GM18520 (cell line): Measurements from ENCODE around the gene ADTRP.

Experiments
- ATAC-seq: cut with Tn5 transposase; IDR thresholded peaks from one replicate; pipeline ENCODE4 v1.9.1; 2021; ENCODE audit not compliant: unreplicated experiment

ADTRP gene

DNA sequence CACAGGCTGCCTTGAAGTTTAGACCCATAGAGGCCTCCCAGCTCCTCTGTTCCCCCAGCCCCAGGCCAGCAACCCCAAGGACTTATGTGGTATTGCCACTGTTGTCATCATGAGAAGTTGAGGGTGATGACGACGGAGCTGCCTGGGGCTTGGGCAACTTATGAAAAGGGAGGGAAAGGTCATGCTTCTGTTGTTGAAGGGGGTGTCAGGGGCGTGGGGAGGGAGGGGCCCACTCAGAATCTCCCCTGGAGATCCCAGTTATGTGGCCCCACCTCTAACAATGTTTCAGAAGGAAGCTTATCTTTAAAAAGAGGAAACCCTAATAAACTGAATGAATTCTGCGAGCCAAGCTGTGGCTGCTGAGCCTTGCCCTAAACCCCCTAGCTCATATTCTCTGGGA is 4.2 kb downstream of the ADTRP start:
- no peak for ATAC-seq

DNA sequence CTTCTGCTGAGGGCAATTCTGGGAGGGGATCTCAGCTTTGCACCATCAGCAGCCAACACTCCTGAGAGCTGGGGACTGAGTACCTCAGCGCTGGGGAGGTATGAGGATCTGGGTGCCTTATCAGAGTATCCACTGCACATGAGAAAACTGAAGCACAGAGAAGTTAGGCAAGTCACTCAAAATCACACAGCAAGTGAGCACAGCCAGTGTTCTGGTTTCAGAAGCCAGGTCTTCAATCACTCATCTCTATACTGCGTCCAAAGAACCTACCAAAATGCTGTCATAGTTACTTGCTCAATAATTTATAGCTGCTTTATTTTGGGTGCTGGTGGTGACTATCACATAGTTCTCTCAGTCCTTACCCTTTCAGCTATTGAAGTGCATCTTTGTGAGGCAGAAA is 5.0 kb downstream of the ADTRP start:
- ATAC-seq: no peak

DNA sequence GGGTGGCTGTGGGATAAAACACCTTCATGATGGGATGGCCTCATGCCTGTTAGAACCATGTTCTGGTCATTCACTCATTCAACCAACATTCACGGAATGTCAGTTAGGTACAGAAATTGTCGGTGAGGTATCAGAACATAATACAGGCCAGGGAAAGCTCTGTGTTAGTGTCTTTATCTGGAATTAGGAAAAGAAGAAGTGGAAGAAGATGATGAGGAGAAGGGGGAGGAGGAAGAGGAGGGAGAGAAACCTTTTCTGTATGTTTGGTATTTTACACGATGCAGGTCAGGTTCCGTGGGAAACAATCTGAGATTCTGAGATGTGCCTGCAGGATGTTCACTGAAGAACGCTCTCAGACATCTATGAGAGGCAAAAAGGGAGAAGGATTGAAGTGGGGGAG is 5.6 kb downstream of the ADTRP start:
- ATAC-seq: no peak

DNA sequence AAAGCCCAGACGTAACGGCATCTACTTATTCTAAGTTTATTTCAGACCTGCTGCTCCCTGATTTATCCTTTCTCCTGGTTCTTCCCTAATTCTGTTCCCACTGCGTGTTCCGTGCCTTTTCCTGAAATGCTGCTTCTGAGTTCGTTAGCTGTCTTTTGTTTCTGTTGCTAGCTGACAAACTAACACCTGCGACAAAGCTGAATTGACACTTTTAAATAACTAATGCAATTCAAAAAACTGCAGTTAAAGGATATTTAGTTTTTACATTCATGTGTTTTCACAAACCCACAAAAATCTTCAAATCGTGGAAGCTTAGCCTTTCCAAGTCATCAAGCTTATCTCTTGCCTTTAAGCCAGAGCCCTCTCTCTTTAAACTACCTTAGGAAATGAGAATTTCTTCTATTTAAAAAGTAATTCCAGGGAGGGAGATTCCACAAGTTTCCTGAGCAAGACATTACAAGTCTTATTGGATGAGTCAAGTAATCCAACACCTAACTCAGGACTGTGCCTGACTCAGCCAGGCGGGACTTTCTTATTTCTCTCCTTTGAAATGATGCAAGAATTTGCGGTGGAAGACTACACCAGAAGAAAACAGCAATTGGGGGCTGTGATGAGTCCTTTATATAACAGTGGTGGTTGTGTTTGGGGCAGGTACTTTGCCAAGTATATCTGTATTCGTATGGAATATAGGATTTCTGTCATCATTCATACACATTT is 6.3 kb downstream of the ADTRP start:
- no peak for ATAC-seq

DNA sequence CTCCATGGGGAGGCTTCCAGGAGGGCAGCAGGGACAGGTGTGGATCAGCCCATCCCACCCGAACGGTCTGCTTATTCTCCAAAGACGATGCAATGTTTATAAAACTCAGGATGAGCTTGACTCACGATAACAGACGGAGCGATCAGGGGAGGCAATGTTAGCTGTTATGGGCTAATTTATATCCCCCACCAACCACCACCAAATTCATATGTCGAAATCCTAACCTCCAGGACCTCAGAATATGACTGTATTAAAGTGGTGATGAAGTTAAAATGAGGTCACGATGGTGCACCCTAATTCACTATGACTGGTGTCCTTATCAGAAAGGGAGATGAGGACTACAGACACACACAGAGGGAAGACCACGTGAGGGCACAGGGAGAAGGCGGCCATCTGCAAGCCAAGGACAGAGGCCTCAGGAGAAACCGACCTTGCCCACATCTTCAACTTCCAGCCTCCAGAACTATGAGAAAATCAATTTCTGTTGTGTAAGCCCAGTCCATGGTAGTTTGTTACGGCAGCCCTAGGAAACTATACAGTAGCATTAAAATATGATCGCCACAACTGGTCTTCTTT is 7.0 kb downstream of the ADTRP start:
- no peak for ATAC-seq

DNA sequence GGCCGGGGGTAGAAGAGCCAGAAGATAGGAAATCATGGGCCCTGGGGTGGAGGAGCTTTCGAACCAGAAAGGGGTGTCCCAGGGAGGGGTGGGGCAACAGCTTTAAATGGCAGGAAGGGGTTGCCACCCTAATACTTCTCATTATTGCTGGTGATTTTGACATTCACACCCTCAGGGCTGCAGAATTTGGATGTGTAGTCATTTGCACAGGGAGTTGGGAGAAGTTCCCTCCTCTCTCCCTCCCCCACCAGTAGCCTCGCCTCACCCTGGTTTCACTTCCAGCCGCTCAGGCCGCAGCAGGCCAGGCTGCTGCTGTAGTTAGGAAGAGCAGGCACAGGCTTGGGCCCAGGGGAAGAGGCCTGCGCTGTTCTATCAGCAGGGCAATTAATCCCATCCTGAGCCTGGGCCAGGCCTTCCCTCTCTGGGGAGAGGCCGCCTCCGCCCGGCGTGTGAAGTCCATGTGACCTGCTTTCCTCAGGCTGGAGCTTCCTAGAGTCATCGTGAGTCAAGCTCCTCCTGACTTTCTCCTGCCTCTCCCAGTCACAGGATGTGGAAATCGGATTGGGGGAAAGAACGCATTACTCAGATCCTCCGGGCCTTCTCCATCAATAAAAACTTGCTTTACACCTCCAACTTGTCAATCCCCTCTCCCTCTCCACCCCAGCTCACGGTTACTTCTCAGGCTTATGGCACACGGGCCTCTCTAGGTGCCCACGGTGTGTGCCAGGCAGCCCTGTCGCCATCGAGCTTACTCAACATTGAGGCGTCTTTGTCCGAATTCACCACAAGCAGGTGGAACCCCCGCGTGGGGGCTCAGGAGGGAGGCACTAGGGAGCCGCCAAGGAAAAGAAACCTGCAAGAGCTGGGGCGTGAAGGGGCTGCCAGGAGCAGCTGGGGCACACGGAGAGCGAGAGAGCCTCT is 7.8 kb downstream of the ADTRP start:
- no peak for ATAC-seq

DNA sequence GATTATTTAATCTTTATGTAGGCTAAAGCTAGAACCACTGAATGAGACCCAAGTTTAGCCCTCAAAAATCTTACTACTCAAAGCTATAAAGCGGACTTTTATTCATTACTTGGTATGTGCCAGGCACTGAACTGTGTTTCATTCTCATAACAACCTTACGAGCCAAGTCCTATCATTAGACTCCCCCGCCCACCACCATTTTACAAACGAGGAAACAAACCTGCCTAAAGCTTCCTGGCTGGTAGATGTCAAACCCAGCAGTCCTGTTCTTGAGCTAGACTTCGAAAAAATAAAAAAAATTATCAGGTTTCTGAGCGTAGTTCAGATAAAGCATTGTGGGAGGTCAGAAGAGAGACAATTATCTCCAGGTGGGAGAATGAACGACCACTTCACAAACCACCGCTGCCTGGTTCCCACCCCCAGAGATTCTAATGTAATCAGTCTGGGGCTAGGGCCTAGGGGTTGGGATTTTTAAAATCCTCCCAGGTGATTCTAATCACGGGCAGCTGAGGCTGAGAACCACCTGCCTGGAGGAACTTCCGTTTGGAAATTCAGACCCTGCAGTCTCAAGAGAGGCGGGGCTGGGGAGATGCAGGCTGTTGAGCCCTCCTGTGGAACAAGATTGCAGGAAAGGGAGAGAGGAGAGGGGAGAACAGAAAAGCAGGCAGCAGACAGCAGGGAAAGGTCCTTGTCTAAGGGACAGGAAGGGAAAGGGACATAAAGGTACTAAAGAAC is 8.6 kb downstream of the ADTRP start:
- ATAC-seq: no peak

DNA sequence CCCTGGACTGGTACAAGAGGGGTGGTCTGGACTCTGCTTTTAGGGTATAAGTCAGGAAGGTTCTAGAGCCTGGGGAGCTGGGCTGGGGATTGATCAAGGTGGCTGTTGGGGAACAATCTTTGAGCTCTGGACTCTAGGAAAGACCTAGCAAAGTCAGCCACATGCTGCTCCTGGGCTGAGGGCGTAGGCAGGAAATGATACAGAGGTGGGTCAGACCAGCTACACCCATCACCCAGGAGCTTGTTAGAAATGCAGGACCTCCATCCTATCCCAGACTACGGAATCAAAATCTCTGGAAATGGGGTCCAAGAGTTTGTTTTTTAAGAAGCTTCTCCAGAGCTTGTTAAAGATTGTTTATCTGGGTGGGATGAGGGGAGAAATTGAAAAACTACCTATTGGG is 9.4 kb downstream of the ADTRP start:
- ATAC-seq: no peak

DNA sequence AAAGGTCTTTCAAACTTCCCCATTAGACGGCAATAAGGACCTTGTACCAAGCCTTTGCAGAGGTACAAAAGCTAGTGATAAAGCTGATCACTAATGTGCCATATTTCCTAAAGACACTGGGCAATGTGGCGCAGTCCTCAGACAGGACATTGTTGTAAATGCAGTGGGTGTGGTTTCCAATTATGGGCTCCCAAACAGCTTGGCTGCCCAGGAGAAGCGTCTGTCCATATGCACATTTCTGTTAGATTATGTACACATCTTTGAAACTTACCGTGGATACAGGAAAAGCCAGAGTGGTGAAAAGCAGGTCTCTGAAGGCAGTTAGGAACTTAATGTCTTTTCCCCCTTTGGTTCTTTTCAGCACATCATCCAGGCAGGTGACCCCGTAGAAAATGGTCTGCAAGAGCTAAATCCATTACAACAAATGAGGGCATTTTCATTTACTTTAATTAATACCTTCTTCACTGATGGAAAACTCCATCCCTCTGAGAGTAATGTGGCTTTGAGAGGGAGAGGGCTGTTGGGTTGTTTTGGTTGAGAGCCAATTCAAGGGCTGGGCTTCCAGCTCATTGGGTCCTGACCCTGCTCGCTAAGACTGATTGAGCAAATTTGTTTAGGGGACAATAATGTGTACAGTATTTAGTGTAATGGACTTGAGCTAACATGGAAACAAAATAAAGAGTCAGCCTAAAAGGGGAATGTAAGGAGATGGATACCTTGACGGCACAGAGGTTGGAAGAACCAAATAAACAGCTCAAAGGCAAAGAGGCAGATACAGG is 10.4 kb downstream of the ADTRP start:
- ATAC-seq: no peak

DNA sequence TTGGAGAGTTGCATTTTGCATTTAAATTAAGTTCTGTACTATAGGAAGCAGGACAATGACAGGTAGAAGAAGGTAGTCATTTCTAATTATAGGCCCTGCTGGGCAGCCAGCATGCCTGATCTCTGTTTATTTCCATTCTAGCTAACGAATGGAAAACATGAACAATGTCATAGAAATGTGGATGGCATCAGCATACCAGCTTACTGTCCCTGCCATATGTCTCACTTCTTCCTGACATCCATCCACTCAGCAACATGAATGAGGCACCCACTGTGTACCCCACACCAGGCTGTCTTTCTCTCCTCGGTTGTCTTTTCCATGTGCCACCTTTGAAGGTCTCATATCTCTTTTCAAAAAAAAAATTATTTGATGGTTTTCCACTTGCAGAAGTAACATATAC is 11.1 kb downstream of the ADTRP start:
- ATAC-seq: no peak

DNA sequence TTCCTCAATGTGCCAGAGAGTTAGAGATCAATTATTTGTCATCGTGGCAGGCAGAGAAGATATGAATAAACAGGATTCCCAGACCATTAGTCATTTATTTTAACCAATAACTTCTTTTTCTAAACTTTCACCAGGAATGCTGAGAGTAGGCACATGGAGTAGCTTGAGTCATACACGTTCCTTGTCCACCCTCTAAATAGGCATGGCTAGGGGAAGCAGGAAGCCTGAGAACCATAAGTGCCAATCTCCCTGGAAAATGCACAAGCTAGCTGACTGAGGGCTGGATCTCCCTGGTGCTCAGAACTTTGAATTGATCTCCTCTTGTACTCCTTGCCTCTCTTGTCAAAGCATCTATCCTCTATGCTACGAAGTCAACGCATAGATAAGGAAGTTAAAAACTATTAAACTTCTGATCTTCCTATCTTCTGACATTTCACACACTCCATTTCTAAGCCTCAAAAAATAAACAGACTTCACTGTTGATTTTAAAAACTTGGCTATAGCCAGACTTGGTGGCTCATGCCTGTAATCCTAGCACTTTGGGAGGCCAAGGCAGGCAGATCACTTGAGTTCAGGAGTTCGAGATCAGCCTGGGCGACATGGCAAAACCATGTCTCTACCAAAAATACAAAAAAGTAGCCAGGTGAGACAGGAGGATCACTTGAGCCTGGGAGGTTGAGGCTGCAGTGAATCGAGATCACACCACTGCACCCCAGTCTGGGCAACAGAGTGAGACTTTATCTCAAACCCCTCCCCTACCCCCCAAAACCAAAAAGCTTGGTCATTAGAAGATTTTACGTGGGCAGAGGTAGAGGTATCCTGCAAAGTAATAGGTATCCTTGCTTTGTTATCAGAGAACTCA is 11.8 kb downstream of the ADTRP start:
- ATAC-seq: no peak

DNA sequence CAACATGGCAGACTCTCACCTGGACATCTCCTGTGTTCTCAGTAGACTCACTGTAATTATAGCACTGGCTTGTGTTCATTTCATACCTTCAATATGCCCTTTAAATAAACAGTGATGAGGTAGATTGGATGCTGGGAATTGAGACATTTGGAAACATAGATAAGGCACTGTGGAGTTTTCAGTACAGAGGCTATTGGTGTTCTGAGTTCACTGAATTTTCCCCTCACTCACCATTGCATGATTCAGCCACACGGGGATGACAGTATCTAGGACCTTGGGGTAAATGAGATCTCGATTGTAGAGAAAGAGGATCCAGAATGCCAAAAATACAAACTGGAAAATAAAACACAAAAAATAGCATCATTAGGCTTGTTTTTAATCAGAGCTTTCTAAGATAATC is 12.6 kb downstream of the ADTRP start:
- ATAC-seq: no peak

DNA sequence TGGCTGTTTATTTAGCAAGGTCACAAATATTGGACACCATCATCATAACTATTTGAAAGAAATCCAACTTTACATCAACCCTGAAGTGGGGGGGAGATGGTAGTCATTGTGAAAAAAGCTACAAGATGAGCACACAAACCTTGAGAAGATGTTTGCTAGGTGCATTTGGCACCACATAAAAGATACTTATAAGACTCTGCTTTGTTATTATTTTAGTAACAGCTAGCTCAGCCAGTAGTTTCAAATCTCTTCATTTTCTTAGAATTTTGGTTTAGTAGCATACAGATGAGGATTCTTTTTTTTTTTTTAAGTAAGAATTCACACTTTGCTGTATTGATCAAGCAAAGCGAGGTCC is 14.4 kb downstream of the ADTRP start:
- ATAC-seq: no peak

DNA sequence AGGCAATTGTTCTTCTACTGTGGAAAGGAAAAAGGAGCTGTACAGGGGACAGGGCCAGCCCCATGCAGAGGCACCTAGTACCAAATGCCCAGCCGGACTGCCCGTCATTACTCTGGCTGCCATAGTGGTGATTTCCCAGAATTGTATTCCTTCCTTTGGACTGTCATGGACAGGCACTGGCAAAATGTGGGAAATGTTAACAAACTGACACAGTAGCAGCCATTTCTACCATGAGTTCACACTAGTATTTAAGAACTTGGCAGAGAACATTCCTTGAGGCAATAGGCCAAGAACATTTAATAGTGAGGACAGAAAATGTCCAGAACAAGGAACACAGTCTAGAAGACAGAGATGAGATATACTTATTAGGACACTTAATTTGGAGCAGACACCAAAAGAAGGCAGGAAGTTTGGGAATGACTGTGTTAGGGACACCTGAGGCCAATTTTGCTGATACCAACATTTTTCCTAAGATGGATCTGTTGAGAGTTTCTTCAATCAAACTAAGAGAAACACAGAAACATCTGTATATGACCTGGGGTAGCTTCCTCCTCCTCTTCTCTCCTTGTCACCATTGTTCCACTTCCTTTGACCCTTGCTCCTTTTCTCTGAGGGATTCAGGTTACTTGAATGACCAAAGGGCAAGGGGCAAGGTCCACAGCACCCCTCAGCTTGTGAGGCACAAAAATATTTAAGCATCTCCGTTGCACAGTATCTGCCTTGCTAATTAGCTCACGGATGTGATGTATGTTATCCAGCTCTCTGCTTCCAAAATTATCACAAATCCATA is 14.9 kb downstream of the ADTRP start:
- no peak for ATAC-seq

DNA sequence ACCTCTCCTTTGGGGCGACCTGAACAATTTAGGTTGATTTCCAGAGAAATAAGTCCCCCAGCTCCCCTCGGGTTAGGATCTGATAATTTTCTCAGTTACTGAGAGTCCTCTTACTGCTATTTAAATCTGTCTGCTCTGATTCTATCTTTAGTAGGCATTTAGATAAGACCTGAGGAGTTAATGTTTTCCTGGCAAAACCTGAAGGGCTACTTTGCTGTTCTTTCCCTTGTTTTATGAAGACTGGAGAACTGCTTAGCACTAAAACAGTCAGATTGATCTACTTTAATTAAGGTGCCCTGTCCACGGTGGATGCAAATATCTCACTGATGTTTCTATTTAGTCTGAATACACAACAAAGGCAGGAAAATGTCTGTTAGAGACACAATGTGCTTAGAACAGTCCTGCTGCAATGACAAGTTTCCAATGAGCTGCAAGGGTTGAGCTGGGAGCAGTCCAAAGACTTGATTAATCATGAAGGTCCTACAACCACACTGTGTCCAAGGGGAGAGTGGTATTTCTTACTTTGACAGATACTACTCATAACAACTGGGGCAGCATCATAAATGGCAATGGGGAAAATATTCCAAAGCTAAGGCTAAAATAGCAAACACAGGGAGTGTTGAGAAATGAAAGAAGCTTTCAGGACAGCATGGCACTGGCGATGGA is 15.7 kb downstream of the ADTRP start:
- no peak for ATAC-seq

DNA sequence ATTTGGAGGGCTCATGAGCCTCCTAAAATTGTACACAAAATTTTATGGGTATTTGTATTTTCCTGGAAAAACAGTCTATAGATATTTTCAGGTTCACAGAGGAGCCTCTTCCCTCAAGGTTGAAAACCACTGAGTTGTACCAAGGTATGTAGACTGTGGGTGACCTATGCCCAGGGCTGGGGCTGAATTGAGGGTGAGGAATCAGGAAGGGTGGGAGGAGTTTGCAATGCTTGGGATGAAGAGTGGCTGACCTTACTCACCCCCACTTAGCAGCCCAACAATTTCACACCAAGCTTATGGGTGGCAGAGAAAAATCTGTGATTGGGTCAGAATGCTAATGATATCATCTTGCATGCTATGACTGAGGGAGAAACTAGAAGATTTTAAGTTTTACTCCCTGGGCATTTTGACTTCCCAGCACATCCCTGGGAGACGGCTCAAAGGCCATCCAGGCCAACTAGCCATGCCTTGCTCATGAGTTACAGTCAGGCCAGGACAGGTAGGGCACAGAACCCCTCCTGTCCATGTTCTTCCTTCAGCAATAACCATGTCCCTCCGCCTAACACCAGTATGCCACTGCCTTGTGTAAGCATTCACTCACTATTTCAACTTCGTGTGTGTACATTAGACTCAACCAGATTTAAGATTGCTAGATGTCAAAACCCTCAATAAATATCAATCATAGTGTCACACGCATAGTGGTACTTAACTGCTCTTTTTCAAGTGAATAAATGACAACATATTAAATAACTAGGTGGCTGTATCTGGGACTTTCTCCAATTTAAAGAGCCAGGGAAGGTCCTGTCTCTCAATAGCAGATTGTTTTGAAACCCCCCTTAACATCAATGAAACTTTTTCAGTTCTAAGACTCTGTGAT is 16.6 kb downstream of the ADTRP start:
- ATAC-seq: no peak

DNA sequence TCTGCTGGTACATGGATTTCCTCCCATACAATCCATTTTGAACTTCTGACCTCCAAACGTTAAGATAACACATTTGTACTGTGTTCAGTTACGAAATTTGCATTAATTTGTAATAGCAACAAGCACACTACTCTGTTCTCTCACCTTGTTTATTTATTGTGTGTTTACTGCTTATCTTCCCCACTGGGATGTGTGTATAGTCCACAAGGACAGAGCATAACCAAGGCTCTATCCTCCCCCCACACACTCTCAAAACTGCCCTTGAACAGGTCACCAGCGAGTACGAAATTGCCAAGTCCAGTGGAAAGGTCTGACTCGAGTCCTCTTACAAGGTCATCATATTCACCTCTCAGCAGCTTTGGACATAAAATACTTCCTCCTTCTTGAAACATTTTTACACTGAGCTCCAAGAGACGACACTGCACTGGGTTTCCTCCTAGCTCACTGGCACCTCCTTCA is 18.6 kb downstream of the ADTRP start:
- ATAC-seq: no peak
